Endodermal cell (in vitro differentiated cells): Measurements from ENCODE around the gene RNASE7. TPM values are rescaled to one million over a fixed set of nuclear protein-coding genes. Genes with fewer than 3 reads are reported as not detected.
A peak's percentile ranks its signal among the peaks of the same experiment; 100 is the strongest.

Experiments
- DNase-seq: peaks from one replicate; pipeline ENCODE4 v3.0.0-alpha.2; 2017
- H3K27ac ChIP-seq: 2 replicates; pipeline ENCODE4 v1.5.1; 2013; ENCODE audit warnings: mild to moderate bottlenecking, low read depth, low read length, moderate library complexity
- H3K27me3 ChIP-seq: 2 replicates; pipeline ENCODE4 v1.6.1; 2013; ENCODE audit warnings: mild to moderate bottlenecking, low read length, moderate library complexity; ENCODE audit not compliant: insufficient read depth, control insufficient read depth, poor library complexity, severe bottlenecking
- H3K36me3 ChIP-seq: 2 replicates; pipeline ENCODE4 v1.7.0; 2013; ENCODE audit warnings: mild to moderate bottlenecking, low read length, moderate library complexity; ENCODE audit not compliant: control insufficient read depth, insufficient read depth
- H3K4me1 ChIP-seq: one replicate; pipeline ENCODE4 v1.7.0; 2013; ENCODE audit warnings: low read length; ENCODE audit not compliant: control insufficient read depth, insufficient read depth
- H3K4me3 ChIP-seq: 2 replicates; pipeline ENCODE4 v1.5.1; 2013; ENCODE audit warnings: mild to moderate bottlenecking, low read length, moderate library complexity
- H3K9ac ChIP-seq: 2 replicates; pipeline ENCODE4 v1.6.1; 2013; ENCODE audit warnings: mild to moderate bottlenecking, low read length, moderate library complexity; ENCODE audit not compliant: poor library complexity, severe bottlenecking; ENCODE audit errors: extremely low read depth
- H3K9me3 ChIP-seq: 2 replicates; pipeline ENCODE4 v1.6.1; 2013; ENCODE audit warnings: mild to moderate bottlenecking, low read length, moderate library complexity; ENCODE audit not compliant: control insufficient read depth
- H3K27ac Mint-ChIP-seq: 2 replicates; pipeline ENCODE4 v1.8.0; 2020; ENCODE audit warnings: mixed read lengths
- H3K27me3 Mint-ChIP-seq: 2 replicates; pipeline ENCODE4 v1.8.0; 2021; ENCODE audit warnings: mild to moderate bottlenecking, mixed read lengths; ENCODE audit not compliant: insufficient read depth
- H3K36me3 Mint-ChIP-seq: 2 replicates; pipeline ENCODE4 v1.8.0; 2020; ENCODE audit warnings: low read depth, mixed read lengths
- H3K4me1 Mint-ChIP-seq: 2 replicates; pipeline ENCODE4 v1.8.0; 2020; ENCODE audit warnings: mixed read lengths
- H3K4me3 Mint-ChIP-seq: 2 replicates; pipeline ENCODE4 v1.8.0; 2020; ENCODE audit warnings: mild to moderate bottlenecking, moderate library complexity, mixed read lengths
- H3K9me3 Mint-ChIP-seq: 2 replicates; pipeline ENCODE4 v1.8.0; 2020; ENCODE audit warnings: mild to moderate bottlenecking, mixed read lengths
- WGBS, 2 experiments: methylation state at CpG; one replicate each; pipeline versions ENCODE4 v1.1.5 to v1.1.7; 2013; ENCODE audit warnings: missing lambda C conversion rate in 2 of 2, mixed read lengths in 1 of 2; ENCODE audit not compliant: insufficient coverage in 1 of 2, insufficient read length in 1 of 2; 5-methylcytosine and 5-hydroxymethylcytosine counted together
- total RNA-seq, 2 donors: library from RNA; stranded (reverse); fragmentation: NEBNext Ultra II Directional in 1 of 2; extraction: Animal tissue kit (Norgen Biotek cat#: 25700) in 1 of 2; gene quantifications; 2 replicates in 1 of 2; 3 replicates in 1 of 2; pipeline ENCODE4 v1.2.1, GENCODE V29; 2021
- TF ChIP-seq, protein P1 (sequence below): fragments of 200-600 bp; sonication (generic); conservative IDR thresholded peaks from 2 replicates; pipeline ENCODE4 v1.5.0; 2021; ENCODE audit warnings: antibody characterized with exemption, mild to moderate bottlenecking

Gene RNASE7
- total RNA-seq, 2 donors from 2014 or later, result not detected

DNA sequence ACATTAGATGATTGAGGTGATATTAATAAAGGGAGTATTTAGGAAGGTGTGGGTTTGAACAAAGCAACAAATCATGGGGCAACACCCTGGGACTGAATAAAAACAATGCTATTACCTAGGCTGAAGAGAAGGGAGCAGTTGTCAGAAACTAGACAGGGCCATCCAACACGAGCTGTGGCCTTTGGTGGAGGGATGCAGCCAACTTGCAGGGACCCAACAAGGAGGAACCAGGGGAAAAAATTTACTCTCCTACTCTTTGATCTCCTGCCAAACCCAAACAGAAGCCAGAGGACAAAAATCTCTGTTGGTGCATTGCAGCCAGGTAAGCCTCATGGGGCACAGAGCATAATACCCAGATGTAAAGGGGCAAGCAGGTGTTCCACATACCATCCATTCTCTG is 31.0 kb upstream of the RNASE7 start:
- Mint-ChIP-seq H3K4me1 (peaks cover 14% of the 10 kb centered on the region), H3K9me3 (no peaks in the 10 kb centered on the region), H3K27ac (no peak overlapping the region), H3K27me3 (peaks cover 21% of the 10 kb centered on the region), H3K4me3 (no peak overlapping the region), H3K36me3 (no peaks in the 10 kb centered on the region)
- DNase-seq, result no peak
- Histone ChIP-seq H3K36me3 (no peaks in the 10 kb centered on the region), H3K9ac (no peak overlapping the region), H3K4me3 (no peak overlapping the region), H3K27ac (no peak overlapping the region), H3K9me3 (no peaks in the 10 kb centered on the region), H3K4me1 (no peaks in the 10 kb centered on the region), H3K27me3 (peaks cover 13% of the 10 kb centered on the region)
- TF ChIP-seq, protein P1, sequence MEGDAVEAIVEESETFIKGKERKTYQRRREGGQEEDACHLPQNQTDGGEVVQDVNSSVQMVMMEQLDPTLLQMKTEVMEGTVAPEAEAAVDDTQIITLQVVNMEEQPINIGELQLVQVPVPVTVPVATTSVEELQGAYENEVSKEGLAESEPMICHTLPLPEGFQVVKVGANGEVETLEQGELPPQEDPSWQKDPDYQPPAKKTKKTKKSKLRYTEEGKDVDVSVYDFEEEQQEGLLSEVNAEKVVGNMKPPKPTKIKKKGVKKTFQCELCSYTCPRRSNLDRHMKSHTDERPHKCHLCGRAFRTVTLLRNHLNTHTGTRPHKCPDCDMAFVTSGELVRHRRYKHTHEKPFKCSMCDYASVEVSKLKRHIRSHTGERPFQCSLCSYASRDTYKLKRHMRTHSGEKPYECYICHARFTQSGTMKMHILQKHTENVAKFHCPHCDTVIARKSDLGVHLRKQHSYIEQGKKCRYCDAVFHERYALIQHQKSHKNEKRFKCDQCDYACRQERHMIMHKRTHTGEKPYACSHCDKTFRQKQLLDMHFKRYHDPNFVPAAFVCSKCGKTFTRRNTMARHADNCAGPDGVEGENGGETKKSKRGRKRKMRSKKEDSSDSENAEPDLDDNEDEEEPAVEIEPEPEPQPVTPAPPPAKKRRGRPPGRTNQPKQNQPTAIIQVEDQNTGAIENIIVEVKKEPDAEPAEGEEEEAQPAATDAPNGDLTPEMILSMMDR, result no peak
- WGBS, 2 experiments, result 67 to 89% methylated on average over 1 of the region's 1 CpG

DNA sequence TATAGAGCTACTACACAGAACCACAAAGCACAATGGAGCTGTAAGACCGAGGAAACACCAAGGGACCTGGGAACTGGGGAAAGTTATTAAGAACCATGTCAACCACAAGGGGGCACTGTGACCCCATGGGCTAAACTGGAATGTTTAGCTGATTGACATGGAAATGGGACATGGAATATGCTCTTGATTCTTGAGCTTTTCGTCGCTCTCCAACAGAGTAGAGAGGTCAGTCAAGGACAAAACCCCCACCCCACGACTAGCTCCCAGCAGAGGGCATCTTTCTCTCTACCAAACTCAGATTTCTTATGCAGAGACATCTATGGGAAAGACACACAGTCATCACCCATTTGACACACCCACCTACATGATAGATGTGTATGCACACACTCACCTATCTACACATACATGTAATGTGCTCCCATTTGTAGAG is 27.4 kb upstream of the RNASE7 start:
- Mint-ChIP-seq H3K36me3 (peaks cover 23% of the 10 kb centered on the region), H3K4me3 (no peak overlapping the region), H3K27ac (no peak overlapping the region), H3K27me3 (peaks cover 21% of the 10 kb centered on the region), H3K9me3 (no peaks in the 10 kb centered on the region), H3K4me1 (peaks cover 4% of the 10 kb centered on the region)
- H3K4me3 ChIP-seq, result no peak overlapping the region
- H3K9me3 ChIP-seq, result no peaks in the 10 kb centered on the region
- peak; percentile 96 for DNase-seq
- no peak overlapping the region for H3K27ac ChIP-seq
- peaks cover 13% of the 10 kb centered on the region for H3K27me3 ChIP-seq
- no peaks in the 10 kb centered on the region for H3K4me1 ChIP-seq
- no peak overlapping the region for H3K9ac ChIP-seq
- TF ChIP-seq, protein P1, result peak; percentile 96
- 0 to 3% methylated on average over 1 to 4 of the region's 4 CpGs for WGBS, 2 experiments
- peaks cover 6% of the 10 kb centered on the region for H3K36me3 ChIP-seq

DNA sequence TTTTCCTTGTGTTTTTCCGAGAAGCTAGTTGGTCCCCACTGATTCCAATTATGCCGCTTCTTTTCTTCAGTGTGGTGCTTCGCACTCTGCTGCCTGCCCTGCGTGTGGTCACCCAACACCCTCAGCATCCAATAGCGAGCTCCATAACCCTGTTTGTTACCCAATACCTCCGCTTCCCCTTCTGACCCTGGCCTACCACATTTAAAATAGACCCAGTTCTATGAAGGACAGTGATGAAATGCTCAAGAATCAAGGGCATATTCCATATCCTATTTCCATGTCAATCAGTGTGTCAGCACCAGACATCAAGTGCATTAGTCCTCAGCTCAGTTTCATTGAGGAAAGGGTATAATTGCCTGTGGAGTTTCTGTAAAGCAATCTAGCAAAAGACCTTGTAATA is 26.9 kb upstream of the RNASE7 start:
- no peak overlapping the region for H3K27ac Mint-ChIP-seq
- Histone ChIP-seq H3K27ac (no peak overlapping the region), H3K9ac (no peak overlapping the region)

More for the DNA sequence above, 26.9 kb upstream of the RNASE7 start:
- WGBS, 2 experiments, result 82 to 89% methylated on average over 4 to 6 of the region's 6 CpGs
- H3K36me3 Mint-ChIP-seq, result peaks cover 24% of the 10 kb centered on the region
- H3K27me3 Mint-ChIP-seq, result peaks cover 21% of the 10 kb centered on the region
- Histone ChIP-seq H3K9me3 (no peaks in the 10 kb centered on the region), H3K4me1 (no peaks in the 10 kb centered on the region), H3K4me3 (no peak overlapping the region), H3K36me3 (peaks cover 6% of the 10 kb centered on the region), H3K27me3 (peaks cover 13% of the 10 kb centered on the region)
- peaks cover 3% of the 10 kb centered on the region for H3K4me1 Mint-ChIP-seq
- no peak for DNase-seq
- no peaks in the 10 kb centered on the region for H3K9me3 Mint-ChIP-seq
- no peak overlapping the region for H3K4me3 Mint-ChIP-seq
- TF ChIP-seq, protein P1, result no peak
